ENCODE data around the gene HSD3B7. TPM values are rescaled to one million over a fixed set of nuclear protein-coding genes. Genes with fewer than 3 reads are reported as not detected.

The HSD3B7 gene
- total RNA-seq, 2 experiments from 2014 or later, result 0.69 to 0.98 TPM

DNA sequence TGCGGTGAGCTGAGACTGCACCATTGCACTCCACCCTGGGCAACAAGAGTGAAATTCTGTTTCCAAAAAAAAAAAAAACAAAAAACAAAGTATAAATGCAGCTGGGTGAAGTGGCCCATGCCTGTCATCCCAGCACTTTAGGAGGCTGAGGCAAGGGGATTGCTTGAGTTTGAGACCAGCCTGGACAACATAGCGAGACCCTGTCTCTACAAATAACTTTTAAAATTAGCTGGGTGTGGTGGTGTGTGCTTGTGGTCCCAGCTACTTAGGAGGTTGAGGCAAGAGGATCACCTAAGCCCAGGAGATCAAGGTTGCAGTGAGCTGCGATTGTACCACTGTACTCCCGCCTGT lies 38.2 kb downstream of the HSD3B7 start:
- DNase-seq, result no peak
- Mint-ChIP-seq H3K27me3 (ENCODE audit: low read depth) (no peaks in the 10 kb centered on the region), H3K27ac (no peak overlapping the region), H3K4me3 (no peak overlapping the region), H3K9me3 (no peaks in the 10 kb centered on the region), H3K36me3 (ENCODE audit: low read depth) (no peaks in the 10 kb centered on the region), H3K4me1 (ENCODE audit: low read depth) (peaks cover 2% of the 10 kb centered on the region)
- intact Hi-C loops (cut with micrococcal nuclease), result no loop called here
- CTCF ChIA-PET, result interaction anchor here (0.7 to 1.8 kb wide), 2 partner anchors 37 to 363 kb away, joined by 4 to 6 read pairs; no protein-coding TSS in a partner anchor

DNA sequence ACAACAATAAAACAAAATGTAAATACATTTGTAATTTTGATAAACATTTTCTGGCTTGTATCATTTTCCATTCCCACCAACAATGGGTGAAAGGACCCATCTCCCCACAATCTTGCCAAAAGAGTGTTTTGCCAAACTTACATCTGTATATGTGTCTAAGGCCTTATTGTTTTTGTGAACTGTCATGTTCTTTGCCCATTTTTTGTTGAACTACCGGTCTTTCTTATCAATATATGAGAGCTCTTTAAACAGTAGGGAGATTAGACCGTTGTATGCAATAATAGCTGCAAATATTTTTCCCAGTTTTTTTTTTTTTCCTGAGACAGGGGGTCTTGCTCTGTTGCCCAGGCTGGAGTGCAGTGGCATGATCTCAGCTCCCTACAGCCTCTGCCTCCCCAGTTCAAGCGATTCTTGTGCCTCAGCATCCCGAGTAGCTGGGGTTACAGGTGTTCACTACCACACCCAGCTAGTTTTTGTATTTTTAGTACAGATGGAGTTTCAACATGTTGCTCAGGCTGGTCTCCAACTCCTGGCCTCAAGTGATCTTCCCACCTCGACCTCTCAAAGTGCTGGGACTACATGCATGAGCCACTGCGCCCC lies 38.7 kb downstream of the HSD3B7 start:
- CTCF ChIA-PET, result interaction anchor here (0.7 to 1.8 kb wide), 2 partner anchors 38 to 363 kb away, joined by 4 to 6 read pairs; no protein-coding TSS in a partner anchor
- no peak overlapping the region for H3K4me3 Mint-ChIP-seq
- H3K4me1 Mint-ChIP-seq (ENCODE audit: low read depth), result peaks cover 2% of the 10 kb centered on the region
- H3K9me3 Mint-ChIP-seq, result no peaks in the 10 kb centered on the region
- H3K27ac Mint-ChIP-seq, result no peak overlapping the region
- no peak for DNase-seq
- intact Hi-C loops (cut with micrococcal nuclease), result no loop called here
- H3K36me3 Mint-ChIP-seq (ENCODE audit: low read depth), result no peaks in the 10 kb centered on the region
- H3K27me3 Mint-ChIP-seq (ENCODE audit: low read depth), result no peaks in the 10 kb centered on the region

DNA sequence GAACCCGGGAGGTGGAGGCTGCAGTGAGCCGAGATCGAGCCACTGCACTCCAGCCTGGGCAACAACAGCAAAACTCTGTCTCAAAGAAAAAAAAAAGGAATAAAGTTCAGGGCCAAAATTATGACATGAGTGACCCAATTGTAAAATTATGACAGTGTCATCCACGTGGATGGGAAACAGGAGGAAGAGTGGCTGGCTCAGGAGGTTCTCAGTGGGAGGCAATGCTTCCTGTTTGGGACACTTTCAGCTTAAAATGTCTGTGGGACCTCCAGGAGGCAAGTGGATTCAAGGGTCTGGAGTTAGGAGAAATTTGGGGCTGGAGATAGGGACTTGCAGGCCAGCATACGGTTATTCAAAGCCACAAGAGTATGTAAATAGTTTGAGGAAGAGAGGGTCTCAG lies 40.3 kb downstream of the HSD3B7 start:
- no peak overlapping the region for H3K27ac Mint-ChIP-seq
- H3K36me3 Mint-ChIP-seq (ENCODE audit: low read depth), result no peaks in the 10 kb centered on the region
- DNase-seq, result no peak
- no peak overlapping the region for H3K4me3 Mint-ChIP-seq
- no peaks in the 10 kb centered on the region for H3K9me3 Mint-ChIP-seq
- intact Hi-C loops (cut with micrococcal nuclease), result no loop called here
- peaks cover 2% of the 10 kb centered on the region for H3K4me1 Mint-ChIP-seq (ENCODE audit: low read depth)
- H3K27me3 Mint-ChIP-seq (ENCODE audit: low read depth), result no peaks in the 10 kb centered on the region
- CTCF ChIA-PET, result no interaction called here

DNA sequence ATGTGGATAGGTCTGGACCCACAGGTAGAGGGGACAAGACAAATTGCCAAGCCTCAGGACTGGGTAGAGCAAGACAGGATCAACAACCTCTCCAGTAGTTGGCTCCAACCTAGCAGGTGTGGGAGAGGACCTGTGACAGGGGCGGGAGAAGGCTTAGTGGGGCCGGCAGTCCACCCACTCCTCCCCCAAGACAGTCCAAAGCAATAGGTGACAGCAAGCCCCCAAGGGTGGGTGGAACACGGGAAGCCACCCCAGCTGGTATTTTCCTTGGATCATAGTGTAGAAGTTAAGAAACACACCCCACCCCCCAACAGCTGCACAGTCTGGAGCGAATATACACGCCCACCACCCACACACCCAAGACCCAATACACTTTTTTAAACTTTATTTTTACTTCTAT lies 44.3 kb downstream of the HSD3B7 start:
- no peaks in the 10 kb centered on the region for H3K27me3 Mint-ChIP-seq (ENCODE audit: low read depth)
- H3K9me3 Mint-ChIP-seq, result no peaks in the 10 kb centered on the region
- H3K27ac Mint-ChIP-seq, result no peak overlapping the region
- H3K36me3 Mint-ChIP-seq (ENCODE audit: low read depth), result peaks cover 5% of the 10 kb centered on the region
- CTCF ChIA-PET, result no interaction called here
- H3K4me3 Mint-ChIP-seq, result no peak overlapping the region
- no peak for DNase-seq
- intact Hi-C loops (cut with micrococcal nuclease), result no loop called here
- H3K4me1 Mint-ChIP-seq (ENCODE audit: low read depth), result peaks cover 9% of the 10 kb centered on the region

DNA sequence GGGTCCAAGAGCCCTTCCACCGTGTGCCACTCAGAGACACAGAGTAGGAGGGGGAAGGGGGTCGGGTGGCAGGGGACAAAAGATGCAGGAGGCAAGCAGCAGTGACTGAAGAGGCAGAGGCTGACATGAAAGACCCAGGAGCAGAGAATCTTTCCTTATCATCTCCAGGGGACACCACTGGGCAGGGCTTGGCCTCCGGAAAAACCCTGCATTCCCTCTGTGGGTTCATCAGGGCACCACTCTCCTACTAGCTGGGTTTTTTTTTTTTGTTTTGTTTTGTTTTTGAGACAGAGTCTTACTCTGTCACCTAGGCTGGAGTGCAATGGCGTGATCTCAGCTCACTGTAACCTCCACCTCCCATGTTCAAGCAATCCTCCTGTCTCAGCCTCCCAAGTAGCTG lies 46.3 kb downstream of the HSD3B7 start:
- Mint-ChIP-seq H3K27me3 (ENCODE audit: low read depth) (no peaks in the 10 kb centered on the region), H3K27ac (no peak overlapping the region), H3K4me3 (peak overlapping the region; percentile 0), H3K36me3 (ENCODE audit: low read depth) (peaks cover 8% of the 10 kb centered on the region), H3K9me3 (no peaks in the 10 kb centered on the region), H3K4me1 (ENCODE audit: low read depth) (peaks cover 19% of the 10 kb centered on the region)
- intact Hi-C loops (cut with micrococcal nuclease), result no loop called here
- CTCF ChIA-PET, result no interaction called here
- DNase-seq, result no peak

DNA sequence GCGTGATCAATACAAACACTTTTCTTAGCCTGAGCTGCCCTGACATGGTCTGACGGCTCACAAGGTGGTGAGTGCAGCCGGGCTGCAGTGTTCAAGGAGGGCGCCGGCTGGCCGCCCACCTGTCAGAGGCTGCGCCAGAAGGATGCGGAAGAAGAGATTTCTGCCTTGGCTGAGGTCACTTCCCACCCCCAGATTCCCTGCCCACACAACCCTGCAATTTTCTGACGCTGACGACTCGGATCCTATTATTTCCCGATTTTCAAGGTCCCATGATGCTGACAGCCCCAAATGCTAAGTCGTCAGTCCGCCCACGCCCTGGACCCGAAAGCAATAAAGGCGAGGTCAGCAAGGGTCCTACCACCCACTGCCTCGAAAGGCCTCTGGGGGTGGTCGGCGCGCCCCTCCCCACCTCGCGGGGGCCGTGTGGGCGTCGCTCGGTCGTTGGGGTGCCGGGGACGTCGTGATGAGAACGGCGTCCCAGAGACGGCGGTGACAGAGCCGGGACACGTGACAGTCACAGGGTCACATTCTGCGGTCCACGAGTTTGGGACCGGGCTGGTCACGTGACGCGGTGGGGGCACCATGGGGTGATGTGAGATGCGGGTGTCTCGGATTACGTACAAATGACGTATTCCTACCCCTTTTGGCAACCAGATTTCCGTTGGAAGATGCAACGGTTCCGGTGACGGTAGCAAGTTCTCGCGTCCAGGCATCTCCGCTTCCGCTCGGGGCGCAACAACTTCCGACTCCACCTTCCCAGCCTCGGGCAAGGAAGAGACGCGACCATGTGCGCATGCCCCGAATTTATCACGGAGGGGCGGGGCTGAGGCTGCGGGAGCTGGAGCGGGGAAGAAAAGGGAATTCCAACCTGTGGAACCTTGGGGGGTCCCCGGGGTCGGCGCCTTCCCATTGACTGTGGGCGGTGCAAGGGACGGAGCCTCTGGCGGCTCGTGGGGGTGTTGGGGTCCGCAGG lies 48.0 kb downstream of the HSD3B7 start, which contains the start of gene STX4:
Gene STX4 (plus strand): TSS at position 823 of the 973 bp plus-strand sequence. CDS start 248 bp downstream, outside the sequence.
- Mint-ChIP-seq H3K27me3 (ENCODE audit: low read depth) (no peaks in the 10 kb centered on the region), H3K4me3 (peak within 1 kb of the TSS; percentile 96), H3K4me1 (ENCODE audit: low read depth) (peaks cover 22% of the 10 kb centered on the region), H3K9me3 (no peaks in the 10 kb centered on the region), H3K36me3 (ENCODE audit: low read depth) (peaks cover 9% of the 10 kb centered on the region), H3K27ac (peak within 1 kb of the TSS; percentile 93)
- CTCF ChIA-PET, result interaction anchor here (0.6 kb wide), 2 partner anchors 58 to 952 kb away, joined by 4 to 5 read pairs; no protein-coding TSS in a partner anchor
- intact Hi-C loops (cut with micrococcal nuclease), result loop anchor here (1.0 to 2.0 kb wide), 11 partner anchors 36 to 836 kb away; partner anchors contain the start of genes ARMC5, FBRS, FUS and KAT8
- peak; percentile 99 for DNase-seq

DNA sequence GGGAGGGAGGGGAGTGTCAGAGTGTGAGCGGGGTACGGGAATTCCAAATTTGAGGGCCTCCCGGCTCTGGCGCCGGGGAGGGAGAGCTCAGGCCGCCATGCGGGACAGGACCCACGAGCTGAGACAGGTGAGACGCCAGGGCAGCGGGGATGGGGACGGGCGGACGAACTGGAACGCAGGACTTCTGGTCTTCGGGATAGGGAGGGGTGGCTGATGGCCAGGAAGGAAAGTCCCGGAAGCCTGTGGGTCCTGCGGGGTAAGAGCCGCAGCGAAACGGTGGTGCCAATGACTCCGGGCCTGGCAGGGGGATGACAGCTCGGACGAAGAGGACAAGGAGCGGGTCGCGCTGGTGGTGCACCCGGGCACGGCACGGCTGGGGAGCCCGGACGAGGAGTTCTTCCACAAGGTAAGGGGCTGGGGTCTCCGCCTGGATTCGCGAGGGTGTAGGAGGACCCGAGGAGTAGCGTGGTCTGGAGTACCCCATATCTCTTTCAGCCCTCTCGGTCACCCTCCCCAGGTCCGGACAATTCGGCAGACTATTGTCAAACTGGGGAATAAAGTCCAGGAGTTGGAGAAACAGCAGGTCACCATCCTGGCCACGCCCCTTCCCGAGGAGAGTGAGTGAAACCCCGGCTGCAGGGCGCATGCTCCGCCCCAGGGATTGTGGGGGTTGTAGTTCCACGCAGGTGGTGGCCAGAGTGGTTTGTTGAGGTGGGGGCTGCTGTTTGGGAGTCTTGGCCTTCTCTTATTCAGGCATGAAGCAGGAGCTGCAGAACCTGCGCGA lies 48.9 kb downstream of the HSD3B7 start:
- peak; percentile 94 for DNase-seq
- Mint-ChIP-seq H3K9me3 (no peaks in the 10 kb centered on the region), H3K36me3 (ENCODE audit: low read depth) (peaks cover 13% of the 10 kb centered on the region), H3K4me3 (peak overlapping the region; percentile 96), H3K27ac (peak overlapping the region; percentile 93), H3K27me3 (ENCODE audit: low read depth) (no peaks in the 10 kb centered on the region), H3K4me1 (ENCODE audit: low read depth) (peaks cover 22% of the 10 kb centered on the region)
- CTCF ChIA-PET, result interaction anchor here (0.5 to 0.6 kb wide), 2 partner anchors 49 to 951 kb away, joined by 3 to 4 read pairs; no protein-coding TSS in a partner anchor
- intact Hi-C loops (cut with micrococcal nuclease), result loop anchor here (1.0 to 2.0 kb wide), 11 partner anchors 37 to 835 kb away; partner anchors contain the start of genes ARMC5, FBRS, FUS and KAT8

DNA sequence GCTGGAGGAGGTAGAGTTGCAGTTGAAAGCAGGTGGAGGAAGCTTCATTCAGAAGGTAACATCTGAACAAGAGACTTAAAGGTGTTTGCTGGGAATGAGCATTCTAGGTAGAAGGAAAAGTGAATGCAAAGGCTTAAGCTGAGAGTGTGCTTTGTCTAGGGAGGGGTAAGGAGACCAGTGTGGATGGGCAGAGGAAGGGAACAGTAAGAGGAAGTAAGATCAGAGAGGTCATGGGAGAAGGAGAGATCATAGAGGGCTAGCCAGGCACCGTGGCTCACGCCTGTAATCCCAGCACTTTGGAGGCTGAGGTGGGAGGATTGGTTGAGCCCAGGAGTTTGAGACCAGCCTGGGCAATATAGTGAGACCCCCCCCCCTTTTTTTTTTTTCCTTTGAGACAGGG lies 51.7 kb downstream of the HSD3B7 start:
- Mint-ChIP-seq H3K27me3 (ENCODE audit: low read depth) (no peaks in the 10 kb centered on the region), H3K9me3 (no peaks in the 10 kb centered on the region), H3K4me3 (no peak overlapping the region), H3K27ac (no peak overlapping the region), H3K36me3 (ENCODE audit: low read depth) (peaks cover 15% of the 10 kb centered on the region), H3K4me1 (ENCODE audit: low read depth) (peaks cover 22% of the 10 kb centered on the region)
- intact Hi-C loops (cut with micrococcal nuclease), result no loop called here
- DNase-seq, result no peak
- CTCF ChIA-PET, result no interaction called here

Other genes starting within 250 kb of the HSD3B7 start
- 10 to 100 TPM; 23.3 to 26.4 TPM for gene PHKG2, start 236.8 kb upstream of the HSD3B7 start, total RNA-seq
- gene CFAP119, start 223.1 kb upstream of the HSD3B7 start, total RNA-seq, result 1 to 10 TPM; 2.0 to 2.3 TPM
- 10 to 100 TPM; 51.1 to 61.0 TPM for gene RNF40, start 222.9 kb upstream of the HSD3B7 start, total RNA-seq
- 1 to 10 TPM; 2.1 to 2.3 TPM for gene ZNF629, start 198.0 kb upstream of the HSD3B7 start, total RNA-seq
- gene BCL7C, start 91.1 kb upstream of the HSD3B7 start, total RNA-seq, result 10 to 100 TPM; 18.1 to 18.6 TPM
- gene CTF1, start 88.6 kb upstream of the HSD3B7 start, total RNA-seq, result under 1 TPM; 0.21 to 0.27 TPM
- gene FBXL19, start 61.6 kb upstream of the HSD3B7 start, total RNA-seq, result 10 to 100 TPM; 13.6 to 15.2 TPM
- 1 to 10 TPM; 4.2 to 4.7 TPM for gene ORAI3, start 36.1 kb upstream of the HSD3B7 start, total RNA-seq
- gene SETD1A, start 27.5 kb upstream of the HSD3B7 start, total RNA-seq, result 10 to 100 TPM; 14.3 to 14.6 TPM
- under 1 TPM; 0.69 to 0.72 TPM for gene STX1B, start 25.4 kb downstream of the HSD3B7 start, total RNA-seq
- 10 to 100 TPM; 32.9 to 38.0 TPM for gene STX4, start 48.4 kb downstream of the HSD3B7 start, total RNA-seq
- 10 to 100 TPM in 1 of 2 experiments, 1 to 10 TPM in 1; 9.5 to 10.1 TPM for gene ZNF668, start 89.0 kb downstream of the HSD3B7 start, total RNA-seq
- gene ZNF646, start 89.2 kb downstream of the HSD3B7 start, total RNA-seq, result 10 to 100 TPM; 16.7 to 17.4 TPM
- gene PRSS53, start 103.7 kb downstream of the HSD3B7 start, total RNA-seq, result 1 to 10 TPM; 4.1 to 5.2 TPM
- 10 to 100 TPM; 43.4 to 47.8 TPM for gene VKORC1, start 109.6 kb downstream of the HSD3B7 start, total RNA-seq
- gene BCKDK, start 123.2 kb downstream of the HSD3B7 start, total RNA-seq, result 10 to 100 TPM; 21.3 to 23.1 TPM
- 10 to 100 TPM; 58.1 to 64.5 TPM for gene KAT8, start 132.5 kb downstream of the HSD3B7 start, total RNA-seq
- gene PRSS8, start 150.5 kb downstream of the HSD3B7 start, total RNA-seq, result not detected
- gene PRSS36, start 164.9 kb downstream of the HSD3B7 start, total RNA-seq, result under 1 TPM; 0.93 to 0.99 TPM
- gene FUS, start 194.9 kb downstream of the HSD3B7 start, total RNA-seq, result 100 to 1,000 TPM; 424 to 435 TPM
- 1 to 10 TPM; 2.4 to 2.5 TPM for gene PYCARD, start 217.6 kb downstream of the HSD3B7 start, total RNA-seq
- not detected for gene TRIM72, start 228.9 kb downstream of the HSD3B7 start, total RNA-seq
- not detected for gene PYDC1, start 231.9 kb downstream of the HSD3B7 start, total RNA-seq